HepG2 (cell line): ENCODE results near the gene NTM.

Experiments used
- XRCC5 ChIP-seq: fragments of 200-400 bp; formaldehyde crosslinking; optimal IDR thresholded peaks from 2 replicates; pipeline ENCODE3; 2017; ENCODE audit warnings: mild to moderate bottlenecking, low read length
- ZNF121 ChIP-seq: sonication (generic); formaldehyde crosslinking; IDR thresholded peaks from 2 replicates; pipeline ENCODE4 v1.5.0; 2020; ENCODE audit warnings: mild to moderate bottlenecking, missing genetic modification reagents
- ZNF274 ChIP-seq: sonication (generic); formaldehyde crosslinking; IDR thresholded peaks from 2 replicates; pipeline ENCODE4 v1.5.1; 2020; ENCODE audit warnings: mild to moderate bottlenecking, missing genetic modification reagents
- TF ChIP-seq, protein P1 (sequence below): IDR thresholded peaks from 2 replicates; pipeline ENCODE4 v1.4.0; 2020; ENCODE audit warnings: mild to moderate bottlenecking, missing genetic modification reagents
- TF ChIP-seq, protein P2 (sequence below): sonication (generic); formaldehyde crosslinking; IDR thresholded peaks from 2 replicates; pipeline ENCODE4 v1.8.0; 2022; ENCODE audit warnings: missing genetic modification reagents, mild to moderate bottlenecking, borderline replicate concordance

DNA sequence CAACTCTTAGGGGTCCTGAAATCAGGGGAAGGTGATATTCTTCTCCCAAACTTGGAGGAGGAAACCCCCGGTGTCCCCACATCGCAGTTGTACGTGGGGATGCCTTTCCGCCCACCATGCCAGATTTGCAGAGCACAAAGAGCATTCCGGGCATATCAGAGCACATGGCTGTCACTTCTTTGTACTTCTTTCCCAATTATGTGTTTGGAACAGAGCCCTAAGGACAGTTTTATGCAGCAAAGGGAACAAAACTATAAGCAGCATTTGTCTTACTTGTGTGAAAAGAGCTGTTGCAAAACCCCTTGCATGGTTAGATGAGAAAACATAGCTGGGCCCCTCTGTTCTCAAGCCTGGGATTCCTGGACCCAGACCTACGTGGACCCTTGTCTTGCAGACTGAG lies 41.2 kb downstream of the NTM start:
- TF ChIP-seq ZNF121 (CRISPR knock-in tag) (no peak), XRCC5 (no peak), ZNF274 (CRISPR knock-in tag) (no peak)
- TF ChIP-seq, protein P1, sequence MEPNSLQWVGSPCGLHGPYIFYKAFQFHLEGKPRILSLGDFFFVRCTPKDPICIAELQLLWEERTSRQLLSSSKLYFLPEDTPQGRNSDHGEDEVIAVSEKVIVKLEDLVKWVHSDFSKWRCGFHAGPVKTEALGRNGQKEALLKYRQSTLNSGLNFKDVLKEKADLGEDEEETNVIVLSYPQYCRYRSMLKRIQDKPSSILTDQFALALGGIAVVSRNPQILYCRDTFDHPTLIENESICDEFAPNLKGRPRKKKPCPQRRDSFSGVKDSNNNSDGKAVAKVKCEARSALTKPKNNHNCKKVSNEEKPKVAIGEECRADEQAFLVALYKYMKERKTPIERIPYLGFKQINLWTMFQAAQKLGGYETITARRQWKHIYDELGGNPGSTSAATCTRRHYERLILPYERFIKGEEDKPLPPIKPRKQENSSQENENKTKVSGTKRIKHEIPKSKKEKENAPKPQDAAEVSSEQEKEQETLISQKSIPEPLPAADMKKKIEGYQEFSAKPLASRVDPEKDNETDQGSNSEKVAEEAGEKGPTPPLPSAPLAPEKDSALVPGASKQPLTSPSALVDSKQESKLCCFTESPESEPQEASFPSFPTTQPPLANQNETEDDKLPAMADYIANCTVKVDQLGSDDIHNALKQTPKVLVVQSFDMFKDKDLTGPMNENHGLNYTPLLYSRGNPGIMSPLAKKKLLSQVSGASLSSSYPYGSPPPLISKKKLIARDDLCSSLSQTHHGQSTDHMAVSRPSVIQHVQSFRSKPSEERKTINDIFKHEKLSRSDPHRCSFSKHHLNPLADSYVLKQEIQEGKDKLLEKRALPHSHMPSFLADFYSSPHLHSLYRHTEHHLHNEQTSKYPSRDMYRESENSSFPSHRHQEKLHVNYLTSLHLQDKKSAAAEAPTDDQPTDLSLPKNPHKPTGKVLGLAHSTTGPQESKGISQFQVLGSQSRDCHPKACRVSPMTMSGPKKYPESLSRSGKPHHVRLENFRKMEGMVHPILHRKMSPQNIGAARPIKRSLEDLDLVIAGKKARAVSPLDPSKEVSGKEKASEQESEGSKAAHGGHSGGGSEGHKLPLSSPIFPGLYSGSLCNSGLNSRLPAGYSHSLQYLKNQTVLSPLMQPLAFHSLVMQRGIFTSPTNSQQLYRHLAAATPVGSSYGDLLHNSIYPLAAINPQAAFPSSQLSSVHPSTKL (CRISPR knock-in tag): no peak
- TF ChIP-seq, protein P2, sequence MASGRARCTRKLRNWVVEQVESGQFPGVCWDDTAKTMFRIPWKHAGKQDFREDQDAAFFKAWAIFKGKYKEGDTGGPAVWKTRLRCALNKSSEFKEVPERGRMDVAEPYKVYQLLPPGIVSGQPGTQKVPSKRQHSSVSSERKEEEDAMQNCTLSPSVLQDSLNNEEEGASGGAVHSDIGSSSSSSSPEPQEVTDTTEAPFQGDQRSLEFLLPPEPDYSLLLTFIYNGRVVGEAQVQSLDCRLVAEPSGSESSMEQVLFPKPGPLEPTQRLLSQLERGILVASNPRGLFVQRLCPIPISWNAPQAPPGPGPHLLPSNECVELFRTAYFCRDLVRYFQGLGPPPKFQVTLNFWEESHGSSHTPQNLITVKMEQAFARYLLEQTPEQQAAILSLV: no peak
